Effector memory CD8-positive, alpha-beta T cell (primary cell): ENCODE data around the gene TRIM8.

Source experiments
- ATAC-seq: fragments of 150-1000 bp; cut with Tn5 transposase; replicated peaks from 2 replicates; pipeline ENCODE4 v1.10.0; 2021; ENCODE audit warnings: mild to moderate bottlenecking, moderate library complexity
- DNase-seq, 3 experiments: peaks; one replicate each; pipeline ENCODE4 v3.0.0; 2021
- H3K27ac Mint-ChIP-seq, 2 donors: one replicate each; pipeline ENCODE4 v1.8.0; 2022; ENCODE audit warnings: mild to moderate bottlenecking in 2 of 2, mixed read lengths in 2 of 2, moderate library complexity in 2 of 2
- H3K27me3 Mint-ChIP-seq, 2 donors: one replicate each; pipeline ENCODE4 v1.8.0; 2022; ENCODE audit warnings: mixed read lengths in 2 of 2
- H3K36me3 Mint-ChIP-seq: one replicate; pipeline ENCODE4 v1.8.0; 2022; ENCODE audit warnings: mild to moderate bottlenecking, moderate library complexity, mixed read lengths; ENCODE audit not compliant: insufficient read depth
- H3K4me1 Mint-ChIP-seq, 2 donors: one replicate each; pipeline ENCODE4 v1.8.0; 2022; ENCODE audit warnings: low read depth in 2 of 2, mixed read lengths in 2 of 2
- H3K4me3 Mint-ChIP-seq, 2 donors: one replicate each; pipeline ENCODE4 v1.8.0; 2022; ENCODE audit warnings: mild to moderate bottlenecking in 2 of 2, mixed read lengths in 2 of 2, moderate library complexity in 2 of 2
- H3K9me3 Mint-ChIP-seq, 2 donors: one replicate each; pipeline ENCODE4 v1.8.0; 2022; ENCODE audit warnings: mixed read lengths in 2 of 2

Gene TRIM8

DNA sequence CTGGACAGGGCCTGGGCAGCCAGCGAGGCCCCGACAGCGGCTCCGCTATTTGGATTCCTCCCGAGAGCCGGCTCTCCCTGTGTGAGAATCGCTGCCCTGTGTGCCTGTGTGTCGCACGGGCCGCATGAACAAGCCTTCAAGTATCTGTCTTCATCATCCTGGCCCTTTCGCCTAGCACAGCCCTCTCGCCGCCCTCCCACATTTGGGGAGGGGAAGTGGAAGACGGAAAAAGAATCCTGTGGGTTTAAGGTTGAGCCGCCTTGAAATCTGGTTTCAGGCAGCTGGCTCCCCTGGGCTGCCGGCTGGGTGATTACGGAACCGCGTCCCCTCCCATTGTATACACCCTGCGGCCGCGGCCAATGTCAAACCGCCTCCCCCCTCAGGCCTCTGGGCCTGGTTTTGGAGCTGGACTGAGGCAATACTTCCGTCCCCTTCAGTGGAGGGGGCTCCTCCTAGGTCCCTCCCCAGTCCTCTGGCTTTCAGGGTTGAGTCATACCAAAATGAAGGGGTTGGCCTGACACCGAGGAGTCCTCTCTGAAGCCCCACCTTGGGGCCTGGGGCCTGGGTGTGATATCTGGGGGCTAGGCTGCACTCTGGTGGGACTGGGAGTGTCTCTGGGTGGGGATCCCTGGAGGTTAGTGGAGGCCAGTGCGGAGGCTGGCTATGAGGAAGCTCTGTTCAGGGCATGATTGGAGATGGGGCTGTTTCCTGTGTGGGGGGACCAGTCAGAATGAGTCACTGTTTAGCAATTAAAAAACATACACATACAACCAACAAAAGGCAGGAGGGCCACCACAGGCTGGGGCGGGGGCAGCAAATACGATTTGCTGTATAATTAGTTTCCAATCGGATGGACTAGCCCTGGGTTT is 1.7 kb downstream of the TRIM8 start:
- Mint-ChIP-seq H3K36me3 (peaks cover 46% of the 10 kb centered on the region), H3K4me3 (peak overlapping the region; percentile 94 to 96), H3K4me1 (peaks cover 55 to 61% of the 10 kb centered on the region in 2 donors), H3K9me3 (no peaks in the 10 kb centered on the region), H3K27ac (peak overlapping the region; percentile 93 to 96), H3K27me3 (no peaks in the 10 kb centered on the region)
- peak; percentile 65 to 70 (median 65) for DNase-seq
- peak; percentile 49 for ATAC-seq

DNA sequence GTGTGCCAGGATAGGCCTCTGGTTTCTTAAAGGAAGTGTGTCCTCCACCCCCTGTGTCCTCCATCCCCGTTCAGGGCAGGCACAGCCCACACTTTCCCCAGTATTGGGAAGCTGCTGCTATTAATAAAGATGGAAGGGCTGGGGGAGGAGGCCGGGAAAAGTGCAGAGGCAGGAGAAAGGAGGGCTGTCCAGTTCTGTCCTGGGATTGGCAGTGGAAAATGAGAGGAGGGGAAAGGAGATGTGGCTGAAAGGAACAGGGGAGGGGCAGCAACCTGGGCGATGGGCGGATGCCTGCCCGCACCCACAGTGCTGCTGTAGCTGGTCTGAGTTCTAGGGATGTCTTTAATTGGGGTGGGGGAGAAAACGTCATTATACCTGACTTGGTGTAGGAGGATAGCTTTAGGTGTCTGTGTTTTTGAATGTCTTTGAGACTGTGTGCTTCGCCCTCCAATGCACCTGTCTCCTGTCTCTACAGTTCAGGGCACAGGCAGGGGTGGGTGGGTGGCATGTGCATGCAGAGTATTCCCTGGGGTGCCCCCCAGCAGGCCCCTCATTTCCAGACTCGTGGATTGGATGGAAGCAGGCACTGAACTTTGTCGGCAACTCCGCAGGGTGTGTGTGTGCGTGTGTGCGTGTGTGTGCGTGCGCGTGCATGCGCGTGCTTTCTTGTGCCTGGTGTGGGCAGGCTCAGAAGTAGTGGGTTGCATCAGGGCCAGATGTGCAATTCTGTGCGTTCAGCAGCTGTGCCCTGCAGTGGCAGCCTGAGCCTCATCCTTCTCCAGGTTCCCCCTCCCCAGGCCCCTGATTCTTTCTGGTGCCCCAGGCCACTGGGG is 2.5 kb downstream of the TRIM8 start:
- ATAC-seq (no peak), DNase-seq (peak; percentile 32 to 41 (median 39))
- no peaks in the 10 kb centered on the region for H3K9me3 Mint-ChIP-seq
- H3K27me3 Mint-ChIP-seq, result no peaks in the 10 kb centered on the region
- peak overlapping the region; percentile 93 to 96 for H3K27ac Mint-ChIP-seq
- H3K4me1 Mint-ChIP-seq, result peaks cover 58 to 64% of the 10 kb centered on the region in 2 donors
- peak overlapping the region; percentile 94 to 96 for H3K4me3 Mint-ChIP-seq
- peaks cover 48% of the 10 kb centered on the region for H3K36me3 Mint-ChIP-seq

DNA sequence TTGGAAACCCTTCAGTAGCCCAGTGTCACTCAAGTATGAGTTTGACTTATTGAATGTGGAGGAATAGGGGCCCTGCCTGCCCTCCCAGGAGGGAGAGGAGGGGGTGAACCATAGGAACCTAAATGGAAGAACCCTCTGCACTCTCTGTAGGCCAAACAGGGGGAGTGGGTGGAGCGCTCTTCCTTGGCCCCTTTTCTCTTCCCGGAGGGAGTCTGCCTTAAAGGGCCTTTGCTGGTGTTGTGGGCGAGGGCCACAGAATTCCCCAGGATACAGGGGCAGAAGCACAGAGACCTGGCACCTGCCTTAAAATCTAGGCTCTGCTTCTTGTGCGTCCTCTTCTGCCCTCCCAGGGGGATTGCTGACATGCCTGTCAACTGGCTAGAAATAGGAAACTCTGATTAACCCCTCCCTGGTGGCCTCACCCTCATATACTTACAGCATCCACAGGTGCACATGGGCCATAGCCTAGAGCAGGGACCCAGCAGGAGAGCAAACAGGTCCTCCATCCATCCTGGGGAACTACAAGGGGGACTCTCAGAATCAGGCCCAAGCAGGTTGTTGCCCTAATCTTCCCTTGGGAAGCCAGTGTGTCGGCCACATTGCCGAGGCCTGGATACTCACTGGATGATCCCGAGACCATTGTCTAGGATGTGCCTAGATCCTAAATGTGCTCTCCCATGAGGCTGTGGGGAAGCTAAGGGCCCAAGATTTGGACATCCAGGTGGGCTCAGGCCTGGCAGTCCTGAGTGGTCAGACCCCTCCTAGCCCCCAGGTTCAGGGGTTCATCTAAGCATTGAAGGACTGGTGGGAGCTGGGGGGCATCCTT is 3.4 kb downstream of the TRIM8 start:
- Mint-ChIP-seq H3K4me1 (peaks cover 65 to 71% of the 10 kb centered on the region in 2 donors), H3K27me3 (no peaks in the 10 kb centered on the region), H3K36me3 (peaks cover 45% of the 10 kb centered on the region), H3K4me3 (peak overlapping the region; percentile 94 to 96), H3K9me3 (no peaks in the 10 kb centered on the region), H3K27ac (peak overlapping the region; percentile 93 to 96)
- ATAC-seq, result no peak
- DNase-seq, result no peak

- H3K27ac Mint-ChIP-seq, result peak overlapping the region; percentile 93 to 96
- H3K9me3 Mint-ChIP-seq, result no peaks in the 10 kb centered on the region
- peaks cover 44% of the 10 kb centered on the region for H3K36me3 Mint-ChIP-seq
- ATAC-seq (no peak), DNase-seq (no peak)
- no peaks in the 10 kb centered on the region for H3K27me3 Mint-ChIP-seq
- H3K4me3 Mint-ChIP-seq, result peak overlapping the region; percentile 94 to 96
- H3K4me1 Mint-ChIP-seq, result peaks cover 73 to 78% of the 10 kb centered on the region in 2 donors
Measured at GRCh38 chr10:102648269-102648888, 4.1 kb downstream of the TRIM8 start.

- Mint-ChIP-seq H3K4me3 (peak overlapping the region; percentile 94 to 96), H3K27me3 (no peaks in the 10 kb centered on the region), H3K27ac (peak overlapping the region; percentile 93 to 96), H3K4me1 (peaks cover 78 to 85% of the 10 kb centered on the region in 2 donors), H3K36me3 (peaks cover 50% of the 10 kb centered on the region), H3K9me3 (no peaks in the 10 kb centered on the region)
- DNase-seq (peak in 2 of 3 experiments; percentile 17 to 24), ATAC-seq (peak; percentile 3)
Measured at GRCh38 chr10:102648889-102649796, 4.9 kb downstream of the TRIM8 start.

DNA sequence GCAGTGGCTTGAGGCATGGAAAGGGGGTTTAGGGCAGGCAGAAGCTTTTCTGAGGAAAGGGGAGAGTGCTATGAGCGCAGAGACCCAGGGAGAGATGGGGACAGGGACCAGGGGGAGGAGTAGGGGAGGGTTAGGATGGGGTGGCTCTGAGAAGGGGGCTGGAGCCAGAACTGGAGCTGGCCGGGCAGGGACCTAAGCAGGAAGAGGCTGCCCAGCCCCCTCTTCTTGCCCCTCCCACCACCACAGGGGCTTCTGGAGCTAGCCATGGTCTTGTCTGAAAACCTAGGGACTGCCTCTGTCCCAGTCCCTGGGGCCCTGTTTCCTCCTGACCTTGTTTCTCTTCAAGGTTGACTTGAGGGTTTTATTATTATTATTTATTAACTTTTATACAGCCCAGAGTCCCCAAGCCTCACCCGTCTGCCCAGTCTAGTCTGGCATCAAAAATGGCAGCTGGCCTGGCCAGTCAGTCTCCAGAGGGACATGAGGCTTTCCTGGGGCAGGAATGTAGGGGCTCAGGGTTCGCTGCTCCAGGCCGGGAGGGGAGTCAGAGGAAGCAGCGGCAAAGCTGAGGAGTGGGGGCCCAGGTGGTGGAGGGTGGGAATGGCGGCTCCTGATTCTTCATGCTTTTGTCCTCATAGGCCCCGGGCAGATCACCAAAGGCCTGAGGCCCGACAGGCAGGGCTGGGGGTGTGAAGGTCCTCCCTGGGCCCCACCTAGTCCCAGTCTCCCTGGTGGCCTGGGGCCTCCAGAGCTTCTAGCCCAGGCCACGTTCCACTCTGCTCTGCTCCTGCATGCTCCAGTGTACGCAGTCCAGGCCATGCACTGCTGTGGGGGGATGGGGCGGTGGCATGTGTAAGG is 5.7 kb downstream of the TRIM8 start:
- H3K4me3 Mint-ChIP-seq, result peak overlapping the region; percentile 94 to 96
- ATAC-seq, result no peak
- no peaks in the 10 kb centered on the region for H3K9me3 Mint-ChIP-seq
- DNase-seq, result no peak
- peaks cover 81 to 88% of the 10 kb centered on the region in 2 donors for H3K4me1 Mint-ChIP-seq
- H3K27ac Mint-ChIP-seq, result peak overlapping the region; percentile 93 to 96
- H3K27me3 Mint-ChIP-seq, result no peaks in the 10 kb centered on the region
- peaks cover 56% of the 10 kb centered on the region for H3K36me3 Mint-ChIP-seq

GRCh38 chr10:102650655-102651454 is 6.6 kb downstream of the TRIM8 start:
- DNase-seq, result no peak
- H3K9me3 Mint-ChIP-seq, result no peaks in the 10 kb centered on the region
- H3K4me3 Mint-ChIP-seq, result peak overlapping the region; percentile 94 to 96
- H3K36me3 Mint-ChIP-seq, result peaks cover 56% of the 10 kb centered on the region
- peaks cover 80 to 84% of the 10 kb centered on the region in 2 donors for H3K4me1 Mint-ChIP-seq
- ATAC-seq, result no peak
- H3K27me3 Mint-ChIP-seq, result no peaks in the 10 kb centered on the region
- H3K27ac Mint-ChIP-seq, result peak overlapping the region; percentile 93 to 96

GRCh38 chr10:102651455-102652169 is 7.3 kb downstream of the TRIM8 start:
- Mint-ChIP-seq H3K27me3 (no peaks in the 10 kb centered on the region), H3K36me3 (peaks cover 56% of the 10 kb centered on the region), H3K9me3 (no peaks in the 10 kb centered on the region), H3K4me3 (peak overlapping the region; percentile 94 to 96), H3K27ac (peak overlapping the region; percentile 93 to 96), H3K4me1 (peaks cover 72 to 76% of the 10 kb centered on the region in 2 donors)
- ATAC-seq (no peak), DNase-seq (no peak)

GRCh38 chr10:102652170-102652916 is 8.1 kb downstream of the TRIM8 start:
- H3K36me3 Mint-ChIP-seq, result peaks cover 54% of the 10 kb centered on the region
- no peaks in the 10 kb centered on the region for H3K9me3 Mint-ChIP-seq
- peak; percentile 38 for ATAC-seq
- no peaks in the 10 kb centered on the region for H3K27me3 Mint-ChIP-seq
- peaks cover 68 to 70% of the 10 kb centered on the region in 2 donors for H3K4me1 Mint-ChIP-seq
- H3K27ac Mint-ChIP-seq, result peak overlapping the region; percentile 93 to 96
- H3K4me3 Mint-ChIP-seq, result peak overlapping the region; percentile 94 to 96
- no peak for DNase-seq

DNA sequence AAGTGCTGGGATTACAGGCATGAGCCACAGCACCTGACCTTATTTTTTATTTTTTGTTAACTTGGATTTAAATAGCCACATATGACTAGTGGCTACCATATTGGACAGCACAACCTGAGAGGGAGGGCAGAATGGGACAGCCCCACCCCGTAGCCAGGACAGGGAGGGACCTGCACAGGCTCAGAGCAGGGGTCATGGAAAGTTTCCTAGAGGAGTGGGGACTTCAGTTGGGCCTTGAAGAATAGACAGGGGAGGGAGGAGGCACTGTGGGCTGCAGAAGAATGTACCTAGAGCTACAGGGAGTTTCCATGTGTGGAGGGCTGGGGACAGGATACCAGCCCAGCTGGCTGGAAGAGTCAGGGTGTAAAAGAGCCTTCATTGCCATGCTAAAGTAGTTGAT is 8.8 kb downstream of the TRIM8 start:
- Mint-ChIP-seq H3K36me3 (peaks cover 61% of the 10 kb centered on the region), H3K27me3 (no peaks in the 10 kb centered on the region), H3K4me1 (peaks cover 67 to 68% of the 10 kb centered on the region in 2 donors), H3K9me3 (no peaks in the 10 kb centered on the region), H3K27ac (peak overlapping the region; percentile 93 to 96), H3K4me3 (peak overlapping the region; percentile 94 to 96)
- DNase-seq (no peak), ATAC-seq (no peak)
